GM08714 (cell line): ENCODE results near the gene CLEC5A.
"Not testable (repeated sequence)": the region's sequence is repeated elsewhere in the genome, so short reads cannot be mapped to it uniquely, and the experiment has no call there.

Experiments used
- H3K4me3 ChIP-seq: fragments of 200-500 bp; sonication (Bioruptor generic); 2 replicates; pipeline ENCODE4 v1.5.1; 2014; ENCODE audit warnings: mild to moderate bottlenecking, low read length, inconsistent platforms
- ZNF274 ChIP-seq: IDR thresholded peaks from 2 replicates; pipeline ENCODE4 v1.6.1; 2012; ENCODE audit warnings: mild to moderate bottlenecking, low read depth, low read length

CLEC5A gene

GRCh38 chr7:141915565-141915964, 31.2 kb downstream of the CLEC5A start:
- no peak overlapping the region for H3K4me3 ChIP-seq
- TF ChIP-seq ZNF274, result no peak

GRCh38 chr7:141911391-141911790, 35.4 kb downstream of the CLEC5A start:
- no peak overlapping the region for H3K4me3 ChIP-seq
- TF ChIP-seq ZNF274, result no peak

- H3K4me3 ChIP-seq, result no peak overlapping the region
- TF ChIP-seq ZNF274, result no peak
Measured at GRCh38 chr7:141906285-141906684, 40.5 kb downstream of the CLEC5A start.

- H3K4me3 ChIP-seq, result not testable (repeated sequence)
Measured at GRCh38 chr7:141899366-141899765, 47.4 kb downstream of the CLEC5A start.

GRCh38 chr7:141891336-141891735, 55.4 kb downstream of the CLEC5A start:
- no peak overlapping the region for H3K4me3 ChIP-seq
- TF ChIP-seq ZNF274, result no peak

GRCh38 chr7:141889321-141889720, 57.5 kb downstream of the CLEC5A start:
- H3K4me3 ChIP-seq, result no peak overlapping the region
- no peak for TF ChIP-seq ZNF274

- no peak for TF ChIP-seq ZNF274
Measured at GRCh38 chr7:141884539-141885225, 62.1 kb downstream of the CLEC5A start.

GRCh38 chr7:141880960-141881359, 65.8 kb downstream of the CLEC5A start:
- H3K4me3 ChIP-seq, result no peak overlapping the region
- TF ChIP-seq ZNF274, result no peak

More at GRCh38 chr7:141884539-141885225, 62.1 kb downstream of the CLEC5A start:
- no peak overlapping the region for H3K4me3 ChIP-seq

- no peak for TF ChIP-seq ZNF274
- no peak overlapping the region for H3K4me3 ChIP-seq
Measured at GRCh38 chr7:141877365-141877764, 69.4 kb downstream of the CLEC5A start.
